IPS-11a (cell line): ENCODE results near the gene HIC2.
"Not testable (repeated sequence)": the region's sequence is repeated elsewhere in the genome, so short reads cannot be mapped to it uniquely, and the experiment has no call there.

ENCODE experiments used
- H3K4me3 ChIP-seq: one replicate; pipeline ENCODE4 v1.5.1; 2013; ENCODE audit warnings: low read depth, low read length, control low read depth

Gene HIC2

DNA sequence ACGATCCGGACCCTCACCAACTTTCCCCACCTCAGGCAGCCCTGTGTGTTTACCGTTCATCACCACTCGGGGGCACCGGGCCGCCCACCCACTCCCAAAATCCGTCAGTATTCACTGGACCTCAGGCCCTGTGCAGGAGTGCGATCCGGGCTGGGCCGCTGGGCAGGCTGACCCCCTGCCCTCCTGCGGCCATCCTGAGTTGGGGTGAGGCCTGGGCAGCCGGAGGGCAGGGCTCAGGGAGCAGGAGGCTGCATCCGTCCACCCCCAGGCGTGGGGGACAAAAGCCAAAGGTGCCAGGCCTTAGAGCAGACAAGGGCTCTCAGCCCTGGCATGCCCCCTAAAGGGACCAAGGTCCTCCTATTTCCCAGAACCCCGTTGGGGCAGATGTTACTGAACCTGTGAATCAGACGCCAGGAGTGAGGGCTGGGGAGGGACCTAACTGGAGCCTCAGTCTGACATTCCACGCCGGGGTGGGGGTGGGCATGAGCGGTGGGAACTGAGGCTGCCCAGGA, 33.2 kb downstream of the HIC2 start:
- H3K4me3 ChIP-seq, result no peak overlapping the region

DNA sequence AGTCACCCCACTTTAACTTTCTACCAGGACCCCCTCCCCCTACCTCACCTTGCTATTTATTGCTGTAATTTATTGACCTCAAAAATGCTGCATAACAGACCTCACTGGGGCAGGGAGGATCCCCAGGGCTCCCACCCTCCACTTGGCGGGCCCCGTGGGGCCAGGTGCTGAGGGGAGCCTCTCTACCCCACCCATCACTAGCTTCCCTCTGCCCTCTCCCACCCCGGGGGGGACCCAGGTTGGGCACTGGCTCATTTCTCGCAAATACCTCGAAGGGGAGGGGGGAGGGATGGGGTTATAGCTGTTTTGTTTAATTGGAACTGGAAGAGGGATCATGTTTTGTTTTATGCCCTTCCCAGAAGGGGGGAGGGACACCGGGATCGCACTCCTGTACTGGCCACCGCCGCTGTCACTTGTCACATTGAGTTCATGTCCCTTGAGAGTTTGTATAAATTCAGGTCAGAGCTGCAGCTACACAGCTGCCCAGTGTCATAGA, 33.7 kb downstream of the HIC2 start:
- H3K4me3 ChIP-seq, result no peak overlapping the region

DNA sequence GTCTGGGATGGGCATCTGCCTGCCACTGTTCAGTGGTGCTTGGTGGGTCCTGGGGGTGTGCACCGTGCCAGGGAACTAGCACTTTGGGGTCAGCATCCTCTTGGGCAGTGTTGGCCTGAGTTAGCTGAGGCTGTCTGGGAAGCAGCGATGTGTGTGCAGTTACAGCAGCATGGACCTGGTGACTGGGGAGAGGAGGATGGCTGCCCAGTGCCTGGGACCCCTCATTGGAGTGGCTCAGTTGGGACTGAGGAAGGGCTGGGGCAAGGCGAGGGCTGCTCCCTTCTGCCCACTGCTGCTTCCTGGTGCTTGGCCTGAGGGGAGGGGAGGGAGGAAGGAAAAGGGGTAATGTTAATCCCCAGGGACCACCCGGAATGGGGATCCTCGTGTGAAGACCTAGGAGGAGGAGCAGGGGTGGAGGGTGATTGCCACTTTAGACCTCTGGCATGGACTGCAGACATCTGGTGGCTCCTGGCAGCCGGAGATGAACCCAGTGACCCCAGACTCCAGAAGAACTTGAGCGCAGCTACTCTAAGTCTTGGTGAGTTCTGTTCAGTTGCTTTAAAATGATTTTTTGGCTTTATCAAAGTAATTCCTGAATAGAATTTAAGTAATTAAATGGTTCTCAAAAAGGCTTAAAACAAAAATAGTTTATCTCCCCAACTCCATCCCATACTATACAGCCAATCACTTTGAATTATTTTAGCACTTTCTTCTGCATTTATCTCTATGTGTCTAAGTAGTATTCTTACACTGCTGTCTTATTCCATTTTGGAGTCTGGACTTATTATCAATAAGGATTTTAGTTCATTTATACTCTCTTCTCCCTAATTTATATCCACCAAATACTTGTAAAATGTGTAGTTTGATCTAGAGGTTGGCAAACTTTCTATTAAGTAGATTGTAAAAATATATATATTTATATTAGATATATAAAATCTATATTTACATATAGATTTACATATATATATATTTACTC, 34.7 kb downstream of the HIC2 start:
- H3K4me3 ChIP-seq, result no peak overlapping the region

DNA sequence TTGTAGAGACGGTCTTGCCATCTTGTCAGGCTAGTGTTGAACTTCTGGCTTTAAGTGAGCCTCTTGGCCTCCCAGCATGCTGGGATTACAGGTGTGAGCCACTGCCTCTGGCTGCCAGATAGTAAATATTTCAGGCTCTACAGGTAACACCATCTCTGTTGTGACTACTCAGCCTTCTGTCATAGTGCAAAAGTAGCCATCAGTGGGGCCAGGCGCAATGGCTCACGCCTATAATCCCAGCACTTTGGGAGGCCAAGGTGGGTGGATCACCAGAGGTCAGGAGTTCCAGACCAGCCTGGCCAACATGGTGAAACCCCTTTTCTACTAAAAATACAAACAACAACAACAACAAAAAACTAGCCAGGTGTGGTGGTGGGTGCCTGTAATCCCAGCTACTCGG, 35.5 kb downstream of the HIC2 start:
- not testable (repeated sequence) for H3K4me3 ChIP-seq

DNA sequence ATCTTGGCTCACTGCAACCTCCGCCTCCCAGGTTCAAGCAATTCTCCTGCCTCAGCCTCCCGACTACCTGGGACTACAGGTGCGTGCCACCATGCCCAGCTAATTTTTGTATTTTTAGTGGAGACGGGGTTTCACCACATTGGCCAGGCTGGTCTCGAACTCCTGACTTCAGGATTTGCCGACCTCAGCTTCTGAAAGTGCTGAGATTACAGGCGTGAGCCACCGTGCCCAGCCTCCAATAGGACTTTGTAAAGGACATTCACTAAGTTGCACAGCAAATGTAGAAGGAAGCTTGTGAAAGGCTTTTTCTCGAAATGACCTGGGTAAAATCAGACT, 37.8 kb downstream of the HIC2 start:
- H3K4me3 ChIP-seq, result not testable (repeated sequence)

DNA sequence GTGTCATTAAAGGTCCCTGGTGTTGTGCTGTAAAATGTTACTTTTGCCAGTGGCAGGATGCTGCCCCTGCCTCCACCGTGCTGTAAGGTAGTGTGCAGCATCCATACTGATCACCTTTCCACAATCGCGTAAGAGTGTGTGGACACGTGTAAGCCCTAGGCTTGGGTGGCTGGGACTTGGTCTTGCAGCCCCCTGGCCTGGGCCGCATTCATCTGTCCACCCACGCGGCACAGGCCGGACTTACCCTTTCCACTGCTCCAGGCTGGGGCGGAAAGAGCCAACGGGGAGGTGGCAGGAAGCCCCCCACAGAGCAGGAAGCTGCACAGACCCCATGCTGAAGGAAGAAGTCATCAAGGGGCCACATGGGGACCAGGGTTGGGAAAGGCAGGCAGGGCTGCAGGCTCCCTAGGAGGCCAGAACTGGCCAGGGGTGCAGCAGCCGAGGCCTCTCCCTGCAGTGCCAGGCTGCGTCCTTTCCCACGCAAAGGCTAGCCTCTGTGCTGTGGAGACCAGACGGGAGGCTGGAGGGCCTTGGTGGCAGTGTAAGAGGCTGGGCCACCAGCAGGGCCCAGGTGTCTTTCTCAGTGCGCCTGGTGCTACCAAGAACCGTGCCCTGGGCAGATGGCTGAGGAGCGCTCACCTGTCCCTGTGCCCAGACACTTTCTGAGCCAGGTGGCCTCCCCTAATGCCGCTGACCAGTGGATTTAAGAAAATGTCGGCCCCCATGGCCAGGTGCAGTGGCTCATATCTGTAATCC, 38.3 kb downstream of the HIC2 start:
- H3K4me3 ChIP-seq, result no peak overlapping the region

GRCh38 chr22:21457023-21457787, 40.0 kb downstream of the HIC2 start:
- H3K4me3 ChIP-seq, result no peak overlapping the region

- H3K4me3 ChIP-seq, result not testable (repeated sequence)
Measured at GRCh38 chr22:21462672-21463071, 45.5 kb downstream of the HIC2 start.

- not testable (repeated sequence) for H3K4me3 ChIP-seq
Measured at GRCh38 chr22:21467337-21468193, 50.4 kb downstream of the HIC2 start, which contains the start of gene TMEM191C. TSS of gene TMEM191C (plus strand) at chr22:21467387. CDS start at chr22:21467460, 73 bp downstream.

GRCh38 chr22:21468194-21469096, 51.3 kb downstream of the HIC2 start:
- not testable (repeated sequence) for H3K4me3 ChIP-seq

- H3K4me3 ChIP-seq, result not testable (repeated sequence)
Measured at GRCh38 chr22:21469097-21469994, 52.2 kb downstream of the HIC2 start.

DNA sequence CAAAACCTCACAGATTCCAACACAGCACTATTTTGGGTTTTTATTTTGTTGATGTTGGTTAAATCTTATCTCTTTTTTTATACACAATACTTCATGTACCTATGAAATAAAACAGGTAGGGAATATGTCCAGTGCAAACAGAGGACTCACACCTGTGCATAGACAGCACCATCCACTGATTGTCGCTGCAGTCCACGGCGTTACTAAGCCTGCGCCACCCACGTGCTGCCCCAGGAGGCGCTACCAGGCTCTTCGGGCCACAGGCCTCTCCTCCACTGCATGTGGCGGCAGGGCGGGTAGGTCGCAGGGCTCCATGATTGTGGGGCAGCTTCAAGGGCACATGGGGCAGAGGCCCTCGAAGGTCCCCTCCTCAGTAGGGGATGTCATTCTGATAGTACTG, 55.8 kb downstream of the HIC2 start:
- not testable (repeated sequence) for H3K4me3 ChIP-seq

DNA sequence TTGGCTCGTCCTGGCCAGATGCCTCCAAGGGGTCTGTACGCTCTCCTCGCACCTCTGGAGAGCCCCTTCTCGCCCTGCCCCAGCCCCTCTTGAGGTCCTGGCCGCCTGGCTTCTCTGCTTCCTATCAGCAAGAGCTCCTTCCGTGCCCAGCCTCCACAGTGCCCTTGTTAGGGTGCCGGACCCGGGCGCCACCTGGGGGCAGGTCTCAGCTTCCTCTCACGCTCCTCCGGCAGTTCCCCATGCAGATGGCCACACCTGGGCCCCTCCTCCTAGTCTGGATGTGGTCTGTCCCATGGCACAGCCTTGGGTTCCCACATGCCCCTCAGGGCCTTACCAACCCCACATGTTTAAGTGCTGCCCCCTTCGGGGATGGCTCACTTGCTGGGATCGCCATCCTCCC, 56.5 kb downstream of the HIC2 start:
- not testable (repeated sequence) for H3K4me3 ChIP-seq

- not testable (repeated sequence) for H3K4me3 ChIP-seq
Measured at GRCh38 chr22:21484039-21484438, 66.9 kb downstream of the HIC2 start.

DNA sequence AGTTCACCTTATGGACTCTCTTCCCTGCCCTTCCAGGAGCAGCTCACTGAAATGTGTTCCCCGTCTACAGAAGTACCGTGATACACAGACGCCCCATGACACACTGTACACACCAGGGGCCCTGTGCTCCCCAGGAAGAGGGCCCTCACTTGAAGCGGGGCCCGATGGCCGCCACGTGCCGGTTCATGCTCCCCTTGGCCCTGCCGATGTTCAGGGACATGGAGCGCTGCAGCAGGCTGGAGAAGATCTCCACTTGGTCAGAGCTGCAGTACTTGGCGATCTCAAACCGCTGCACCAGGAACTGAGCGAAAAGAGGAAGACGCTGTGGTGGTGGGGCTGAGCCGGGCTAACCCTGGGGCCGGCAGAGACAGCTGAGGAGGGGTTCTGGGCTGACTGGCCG, 70.6 kb downstream of the HIC2 start:
- H3K4me3 ChIP-seq, result not testable (repeated sequence)

GRCh38 chr22:21489149-21489680, 72.0 kb downstream of the HIC2 start:
- H3K4me3 ChIP-seq, result not testable (repeated sequence)

GRCh38 chr22:21490556-21490955, 73.4 kb downstream of the HIC2 start:
- H3K4me3 ChIP-seq, result not testable (repeated sequence)

DNA sequence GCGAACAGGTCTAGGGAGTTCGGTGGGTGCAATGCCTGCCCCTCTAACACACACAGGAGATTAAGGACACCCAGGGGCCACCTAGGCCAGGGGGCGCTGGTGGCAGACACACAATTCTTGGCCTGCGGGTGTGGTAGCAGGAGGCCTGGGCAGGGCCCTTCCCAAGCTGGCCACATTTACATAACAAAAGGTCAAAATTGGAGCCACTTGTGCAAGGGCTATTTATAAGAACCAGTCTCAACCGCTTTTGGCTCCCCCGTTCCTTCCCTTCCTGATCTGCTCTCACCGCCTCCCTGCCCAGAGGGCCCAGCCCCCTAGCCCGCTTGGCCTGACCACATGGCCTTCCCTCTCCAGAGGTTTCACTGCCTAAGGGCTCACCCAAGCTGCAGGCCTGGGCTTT, 75.1 kb downstream of the HIC2 start:
- H3K4me3 ChIP-seq, result not testable (repeated sequence)
